SK-N-MC (cell line): Measurements from ENCODE around the gene UBE2C.

Experiments
- EZH2 ChIP-seq: fragments of 200-600 bp; sonication (generic); IDR thresholded peaks from one replicate; pipeline ENCODE4 v1.6.1; 2017; ENCODE audit warnings: antibody characterized with exemption
- FOXP2 ChIP-seq: optimal IDR thresholded peaks from 2 replicates; pipeline ENCODE3; 2011; ENCODE audit warnings: mild to moderate bottlenecking, moderate library complexity; ENCODE audit not compliant: insufficient read depth; ENCODE audit errors: extremely low read length, control extremely low read depth
- POLR2AphosphoS5 ChIP-seq: IDR thresholded peaks from 2 replicates; pipeline ENCODE4 v1.6.1; 2012; ENCODE audit warnings: mild to moderate bottlenecking, low read depth, low read length, borderline replicate concordance

DNA sequence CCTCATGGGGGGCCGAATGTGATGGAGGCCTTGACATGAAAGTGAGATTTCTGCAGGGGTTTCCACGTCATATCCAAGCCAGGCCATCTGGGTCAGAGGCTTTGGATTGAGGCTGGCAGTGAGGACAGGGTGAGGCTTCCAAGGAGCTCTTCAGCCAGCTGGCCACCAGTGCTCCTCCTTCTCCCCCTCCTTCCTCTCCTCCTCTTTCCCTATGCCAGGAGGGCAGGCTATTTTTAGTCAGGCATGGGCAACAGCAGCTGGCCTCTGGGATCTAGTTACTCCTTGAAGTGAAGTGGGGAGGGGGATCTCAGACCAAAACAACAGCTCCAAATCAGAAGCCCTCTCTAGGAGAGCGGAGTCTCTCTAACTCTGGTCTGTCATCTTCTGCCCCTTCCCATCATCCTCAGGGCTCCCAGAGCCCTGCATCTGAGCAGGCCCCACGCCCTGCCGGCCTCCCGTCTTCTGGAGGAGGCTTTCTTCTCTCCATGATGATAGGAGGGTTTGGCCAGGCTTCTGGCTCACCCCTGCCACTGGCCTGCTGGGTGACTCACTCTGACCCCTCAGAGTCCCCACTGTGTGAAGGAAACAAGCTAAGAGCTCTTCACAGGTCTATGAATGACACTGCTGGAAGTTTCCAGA is 14.1 kb downstream of the UBE2C start:
- TF ChIP-seq POLR2AphosphoS5 (no peak), EZH2 (no peak), FOXP2 (no peak)
